HepG2 (cell line): ENCODE results near the gene POU5F2. TPM values are rescaled to one million over a fixed set of nuclear protein-coding genes. Genes with fewer than 3 reads are reported as not detected.
A peak's percentile ranks its signal among the peaks of the same experiment; 100 is the strongest.

ENCODE experiments used
- ATAC-seq: fragments of 200-7000 bp; cut with Tn5 transposase; 3 replicates; pipeline ENCODE4 v1.9.1; 2020; ENCODE audit warnings: mild to moderate bottlenecking, moderate library complexity
- BruUV-seq: library from RNA; stranded (reverse); fragments of 400-500 nt; replicated peaks from 2 replicates; lab custom pipeline; 2021; lab: Mats Ljungman, UMichigan
- CTCF ChIA-PET: fragments of 300-600 bp; formaldehyde crosslinking; extraction: SDS; loops from one replicate; lab custom pipeline; 2021; ENCODE audit warnings: low total read pairs, inconsistent platforms, low intra/inter-chr PET ratio; lab: Yijun Ruan, JAX
- POLR2A ChIA-PET: fragments of 350-600 bp; sonication (Branson Sonifier 250); formaldehyde crosslinking; loops from one replicate; lab custom pipeline; 2020; ENCODE audit warnings: antibody characterized with exemption, inconsistent platforms; lab: Yijun Ruan, JAX
- DNase-seq: peaks from one replicate; pipeline ENCODE4 v3.0.0-alpha.2; 2015; ENCODE audit warnings: low spot score
- FAIRE-seq: peaks from 3 replicates; lab custom pipeline; 2011; peaks lifted over from hg19 to GRCh38; lab: Jason Lieb, UNC
- H2AFZ ChIP-seq: one replicate; pipeline ENCODE4 v1.6.1; 2011; ENCODE audit warnings: low read length, inconsistent platforms
- H3K27ac ChIP-seq: fragments of 300-600 bp; 3 replicates; pipeline ENCODE4 v1.8.0; 2011; ENCODE audit warnings: mixed run types, mild to moderate bottlenecking, mixed read lengths, low read length, inconsistent platforms; ENCODE audit not compliant: insufficient read depth; ENCODE audit errors: extremely low read length
- H3K27me3 ChIP-seq, 2 experiments: fragments of 200-600 bp in 1 of 2; 2 replicates in 1 of 2; 3 replicates in 1 of 2; pipeline versions ENCODE4 v1.6.0 to v1.8.0; 2011; ENCODE audit warnings: low read length in 2 of 2, mild to moderate bottlenecking in 2 of 2, moderate library complexity in 2 of 2, inconsistent platforms in 1 of 2; ENCODE audit not compliant: insufficient read depth in 2 of 2, control insufficient read depth in 1 of 2
- H3K36me3 ChIP-seq, 2 experiments: fragments of 200-600 bp in 1 of 2; replicated peaks in 1 of 2; 2 replicates in 1 of 2; 3 replicates in 1 of 2; pipeline versions ENCODE4 v1.5.1 to v1.8.0; 2011; ENCODE audit warnings: low read length in 2 of 2, inconsistent platforms in 1 of 2; ENCODE audit not compliant: insufficient read depth in 2 of 2, control insufficient read depth in 1 of 2
- H3K4me1 ChIP-seq: 2 replicates; pipeline ENCODE4 v1.5.1; 2012; ENCODE audit warnings: low read length, inconsistent platforms; ENCODE audit not compliant: insufficient read depth
- H3K4me2 ChIP-seq: 2 replicates; pipeline ENCODE4 v1.6.0; 2011; ENCODE audit warnings: low read depth, low read length, inconsistent platforms
- H3K4me3 ChIP-seq, 3 experiments: fragments of 200-600 bp in 1 of 3; sonication (generic), shearing (Covaris generic) in 1 of 3; replicated peaks in 1 of 3; 2 replicates each; pipeline ENCODE4 v1.5.1; 2011 to 2016; ENCODE audit warnings: low read length in 3 of 3, inconsistent platforms in 2 of 3, low read depth in 2 of 3, mild to moderate bottlenecking in 2 of 3, control low read depth in 1 of 3, mixed read lengths in 1 of 3; ENCODE audit not compliant: insufficient read depth in 1 of 3
- H3K79me2 ChIP-seq: one replicate; pipeline ENCODE4 v1.6.1; 2011; ENCODE audit warnings: low read length, inconsistent platforms; ENCODE audit not compliant: insufficient read depth
- H3K9ac ChIP-seq: 2 replicates; pipeline ENCODE4 v1.6.0; 2011; ENCODE audit warnings: mild to moderate bottlenecking, low read depth, low read length, inconsistent platforms; ENCODE audit not compliant: insufficient read depth
- H3K9me3 ChIP-seq: 2 replicates; pipeline ENCODE4 v1.5.1; 2012; ENCODE audit warnings: mild to moderate bottlenecking, low read length
- H4K20me1 ChIP-seq: 2 replicates; pipeline ENCODE4 v1.6.0; 2011; ENCODE audit warnings: inconsistent platforms, mild to moderate bottlenecking, low read length, moderate library complexity; ENCODE audit not compliant: insufficient read depth
- ATF7-NPFF ChIP-seq: sonication (generic); formaldehyde crosslinking; IDR thresholded peaks from 2 replicates; pipeline ENCODE4 v1.8.1; 2023; ENCODE audit warnings: mild to moderate bottlenecking, low read depth, missing genetic modification reagents, moderate library complexity
- ATRX ChIP-seq: sonication (generic); formaldehyde crosslinking; IDR thresholded peaks from 2 replicates; pipeline ENCODE4 v1.4.0; 2020; ENCODE audit warnings: missing genetic modification reagents, borderline replicate concordance
- DPF2 ChIP-seq: sonication (generic); formaldehyde crosslinking; IDR thresholded peaks from 2 replicates; pipeline ENCODE4 v1.4.0; 2020; ENCODE audit warnings: mild to moderate bottlenecking, low read depth, missing genetic modification reagents, borderline replicate concordance
- FOXP4 ChIP-seq: sonication (generic); formaldehyde crosslinking; IDR thresholded peaks from 2 replicates; pipeline ENCODE4 v1.4.0; 2020; ENCODE audit warnings: missing genetic modification reagents
- HHEX ChIP-seq: IDR thresholded peaks from 2 replicates; pipeline ENCODE4 v1.6.1; 2016; ENCODE audit warnings: control low read depth
- HNF4A ChIP-seq: sonication (generic); formaldehyde crosslinking; IDR thresholded peaks from 2 replicates; pipeline ENCODE4 v1.4.0; 2020; ENCODE audit warnings: missing genetic modification reagents
- HNF4G ChIP-seq, 2 experiments: sonication (generic) in 1 of 2; formaldehyde crosslinking in 1 of 2; IDR thresholded peaks; 2 replicates each; pipeline versions ENCODE4 v1.4.0 to v1.6.1; 2011 to 2020; ENCODE audit warnings: borderline replicate concordance in 2 of 2, low read depth in 2 of 2, mild to moderate bottlenecking in 2 of 2, low read length in 1 of 2, missing genetic modification reagents in 1 of 2, moderate library complexity in 1 of 2
- IRF2 ChIP-seq: IDR thresholded peaks from 2 replicates; pipeline ENCODE4 v1.6.1; 2018; ENCODE audit warnings: missing genetic modification reagents, missing compliant biosample characterization
- MIXL1 ChIP-seq: IDR thresholded peaks from 2 replicates; pipeline ENCODE4 v1.6.1; 2016
- NFE2L2 ChIP-seq: fragments of 150-350 bp; IDR thresholded peaks from 2 replicates; pipeline ENCODE4 v1.6.1; 2014; ENCODE audit warnings: low read length
- PAXIP1 ChIP-seq: sonication (generic); formaldehyde crosslinking; conservative IDR thresholded peaks from 2 replicates; pipeline ENCODE4 v1.4.0; 2020; ENCODE audit warnings: mild to moderate bottlenecking, missing genetic modification reagents, moderate library complexity
- ZIK1 ChIP-seq: sonication (generic); formaldehyde crosslinking; IDR thresholded peaks from 2 replicates; pipeline ENCODE4 v1.5.0; 2020; ENCODE audit warnings: mild to moderate bottlenecking, low read depth, missing genetic modification reagents, borderline replicate concordance
- ZNF292 ChIP-seq: sonication (generic); formaldehyde crosslinking; IDR thresholded peaks from 2 replicates; pipeline ENCODE4 v1.8.1; 2022; ENCODE audit warnings: mild to moderate bottlenecking, low read depth, missing genetic modification reagents, borderline replicate concordance
- WGBS: methylation state at CpG from one replicate; pipeline ENCODE4 v1.1.6; 2017; ENCODE audit warnings: low lambda C conversion rate; 5-methylcytosine and 5-hydroxymethylcytosine counted together
- in situ Hi-C: cut with HindIII; loops from 2 replicates; pipeline ENCODE4 v1.10.0; 2017; ENCODE audit warnings: low pct_unique_long_range_greater_than_20kb; ENCODE audit not compliant: extremely low pct_ligation_motif_present
- intact Hi-C: fragments of 100-400 bp; cut with micrococcal nuclease; formaldehyde crosslinking; loops from one replicate; pipeline ENCODE4 v1.10.0; 2022; ENCODE audit not compliant: unreplicated experiment
- polyA plus RNA-seq, 8 experiments: library from polyadenylated mRNA; depleted of rRNA in 3 of 8; stranded (reverse) in 7 of 8; unstranded in 1 of 8; fragments of >200 nt; fragmentation: Illumina TruSeq in 4 of 8; extraction: Trizol in 4 of 8; gene quantifications; 2 replicates each; pipeline versions ENCODE4 v1.2.1 to v1.2.3, GENCODE V29; 2011 to 2016; ENCODE audit warnings: low read depth in 4 of 8, missing spikeins in 1 of 8, mixed read lengths in 1 of 8; ENCODE audit not compliant: insufficient read depth in 1 of 8
- total RNA-seq, 5 experiments: library from RNA; depleted of rRNA; stranded (reverse); fragments of >200 nt; fragmentation: Illumina TruSeq; extraction: Trizol; gene quantifications; 2 replicates each; pipeline ENCODE4 v1.2.3, GENCODE V29; 2016; ENCODE audit warnings: low read depth in 1 of 5

The POU5F2 gene
- total and polyA plus RNA-seq, 2 of the 13 experiments (the other 11 are each of a cell fraction or from before 2014, with no cell fraction given) = 0.13 to 0.38 TPM

- Histone ChIP-seq H3K9ac (no peak overlapping the region), H3K27ac (no peak overlapping the region), H4K20me1 (no peaks in the 10 kb centered on the region), H2AFZ (no peak overlapping the region), H3K4me2 (0 out of 2 replicates have a peak overlapping the region, but pooled peaks have one; percentile 14), H3K9me3 (no peaks in the 10 kb centered on the region), H3K36me3 (no peaks in the 10 kb centered on the region), H3K4me3 (no peak overlapping the region), H3K4me1 (peaks cover 24% of the 10 kb centered on the region), H3K79me2 (no peaks in the 10 kb centered on the region), H3K27me3 (no peaks in the 10 kb centered on the region)
- POLR2A ChIA-PET = no interaction called here
- CTCF ChIA-PET = no interaction called here
- no TSS peak for BruUV-seq
- no peak for FAIRE-seq
- TF ChIP-seq ZNF292 (CRISPR knock-in tag) (peak; percentile 14; the same call in 1 of the 2 replicates), NFE2L2 (no peak), ZIK1 (no peak), IRF2 (CRISPR knock-in tag) (no peak), PAXIP1 (CRISPR knock-in tag) (0 out of 2 replicates have a peak, but pooled peaks have one; percentile 34), DPF2 (CRISPR knock-in tag) (no peak), HNF4G (IDR thresholded peaks at IDR 0.05; ENCODE audit: borderline replicate concordance, low read depth, low read length) (0 out of 2 replicates have a peak, but pooled peaks have one; percentile 46), HNF4G (CRISPR knock-in tag; IDR thresholded peaks at IDR 0.05; ENCODE audit: borderline replicate concordance, low read depth) (no peak), FOXP4 (CRISPR knock-in tag) (0 out of 2 replicates have a peak, but pooled peaks have one; percentile 21), ATF7-NPFF (no peak), HNF4A (peak; percentile 69), MIXL1 (CRISPR knock-in tag) (peak; percentile 67; the same call in 1 of the 2 replicates), ATRX (CRISPR knock-in tag) (no peak), HHEX (no peak)
- intact Hi-C loops (loop anchor here (5.0 kb wide), 1 partner anchor 93 kb away; no protein-coding TSS in a partner anchor), in situ Hi-C loops (no loop called here)
- WGBS = 25% methylated on average over 2 of the region's 2 CpGs
- DNase-seq = peak; percentile 5
- ATAC-seq = peak; percentile 70
Observed at GRCh38 chr5:93715327-93715726, 26.1 kb downstream of the POU5F2 start.
